ENCODE data around the gene INPP4B. TPM values are rescaled to one million over a fixed set of nuclear protein-coding genes. Genes with fewer than 3 reads are reported as not detected.

INPP4B gene
- total and polyA plus RNA-seq, 9 donors: 1.7 to 14.7 (median 10.7) TPM

GRCh38 chr4:142407596-142407995, 438.5 kb downstream of the INPP4B start:
- 37 to 40% (median 37%) methylated on average over 2 of the region's 2 CpGs for WGBS, 3 donors
- Histone ChIP-seq H3K4me3 (no peak overlapping the region), H3K27ac (no peak overlapping the region)

GRCh38 chr4:142406917-142407501, 439.1 kb downstream of the INPP4B start:
- Histone ChIP-seq H3K36me3 (no peaks in the 10 kb centered on the region), H3K4me1 (ENCODE audit: insufficient read depth) (peaks cover 2% of the 10 kb centered on the region), H3K27ac (no peak overlapping the region), H3K27me3 (no peaks in the 10 kb centered on the region), H3K4me3 (no peak overlapping the region), H3K9me3 (no peaks in the 10 kb centered on the region)
- intact Hi-C loops (cut with DNase I): loop anchor here in 1 of 4 donors (10.0 kb wide), 1 partner anchor 52 kb away; no protein-coding TSS in a partner anchor
- TF ChIP-seq EP300 (IDR thresholded peaks at IDR 0.05): no peak
- TF ChIP-seq CTCF (IDR thresholded peaks at IDR 0.05): no peak
- no peak for DNase-seq
- 44 to 54% (median 49%) methylated on average over 7 of the region's 7 CpGs for WGBS, 3 donors

More at GRCh38 chr4:142407596-142407995, 438.5 kb downstream of the INPP4B start:
- H3K27me3 ChIP-seq: no peaks in the 10 kb centered on the region
- intact Hi-C loops (cut with DNase I): loop anchor here in 1 of 4 donors (10.0 kb wide), 1 partner anchor 53 kb away; no protein-coding TSS in a partner anchor
- H3K9me3 ChIP-seq: no peaks in the 10 kb centered on the region
- DNase-seq: no peak
- peaks cover 2% of the 10 kb centered on the region for H3K4me1 ChIP-seq (ENCODE audit: insufficient read depth)
- H3K36me3 ChIP-seq: no peaks in the 10 kb centered on the region
- TF ChIP-seq CTCF (IDR thresholded peaks at IDR 0.05) (no peak), EP300 (IDR thresholded peaks at IDR 0.05) (no peak), POLR2A (IDR thresholded peaks at IDR 0.05) (no peak)

GRCh38 chr4:142406499-142406835, 439.6 kb downstream of the INPP4B start:
- 25 to 31% (median 31%) methylated on average over 2 of the region's 2 CpGs for WGBS, 3 donors
- intact Hi-C loops (cut with DNase I): loop anchor here in 1 of 4 donors (10.0 kb wide), 1 partner anchor 52 kb away; no protein-coding TSS in a partner anchor
- Histone ChIP-seq H3K9me3 (no peaks in the 10 kb centered on the region), H3K4me3 (no peak overlapping the region), H3K4me1 (ENCODE audit: insufficient read depth) (peaks cover 2% of the 10 kb centered on the region), H3K36me3 (no peaks in the 10 kb centered on the region), H3K27ac (peak overlapping the region in 1 of 2 donors; percentile 57), H3K27me3 (no peaks in the 10 kb centered on the region)
- no peak for DNase-seq
- TF ChIP-seq POLR2A (IDR thresholded peaks at IDR 0.05): no peak
- no peak for TF ChIP-seq CTCF (IDR thresholded peaks at IDR 0.05)

GRCh38 chr4:142405695-142406498, 440.2 kb downstream of the INPP4B start:
- TF ChIP-seq EP300 (IDR thresholded peaks at IDR 0.05): no peak
- TF ChIP-seq POLR2A (IDR thresholded peaks at IDR 0.05): no peak
- TF ChIP-seq CTCF (IDR thresholded peaks at IDR 0.05): no peak
- Histone ChIP-seq H3K36me3 (no peaks in the 10 kb centered on the region), H3K4me3 (peak overlapping the region; percentile 45), H3K4me1 (ENCODE audit: insufficient read depth) (peaks cover 2% of the 10 kb centered on the region), H3K9me3 (no peaks in the 10 kb centered on the region), H3K27me3 (no peaks in the 10 kb centered on the region), H3K27ac (peak overlapping the region in 1 of 2 donors; percentile 57)
- 17 to 30% (median 23%) methylated on average over 5 of the region's 5 CpGs for WGBS, 3 donors
- intact Hi-C loops (cut with DNase I): loop anchor here in 1 of 4 donors (10.0 kb wide), 1 partner anchor 51 kb away; no protein-coding TSS in a partner anchor
- no peak for DNase-seq

Measured in ovary (tissue), 9 donors.